IMR-90 (cell line): ENCODE results near the gene NOL4L.

Experiments
- ELK1 ChIP-seq: fragments of 150-350 bp; IDR thresholded peaks from 2 replicates; pipeline ENCODE4 v1.6.1; 2016; ENCODE audit warnings: low read depth, mild to moderate bottlenecking, low read length, moderate library complexity, borderline replicate concordance
- FOS ChIP-seq: fragments of 150-350 bp; IDR thresholded peaks from 2 replicates; pipeline ENCODE4 v1.6.1; 2016; ENCODE audit warnings: low read depth, low read length
- MAFK ChIP-seq: IDR thresholded peaks from 2 replicates; pipeline ENCODE4 v1.6.1; 2012; ENCODE audit warnings: low read depth, low read length, improper control_type of control experiment
- POLR2A ChIP-seq: IDR thresholded peaks from 2 replicates; pipeline ENCODE4 v1.6.1; 2012; ENCODE audit warnings: mild to moderate bottlenecking, low read depth, low read length
- SMC3 ChIP-seq: fragments of 150-350 bp; IDR thresholded peaks from 2 replicates; pipeline ENCODE4 v1.6.1; 2016; ENCODE audit warnings: low read depth, mild to moderate bottlenecking, antibody characterized with exemption, low read length, moderate library complexity
- TF ChIP-seq, protein P1 (sequence below): conservative IDR thresholded peaks from 2 replicates; pipeline ENCODE4 v1.5.1; 2012; ENCODE audit warnings: mild to moderate bottlenecking, low read depth, low read length, improper control_type of control experiment

GRCh38 chr20:32454164-32455145 is 130.7 kb downstream of the NOL4L start:
- TF ChIP-seq, protein P1, sequence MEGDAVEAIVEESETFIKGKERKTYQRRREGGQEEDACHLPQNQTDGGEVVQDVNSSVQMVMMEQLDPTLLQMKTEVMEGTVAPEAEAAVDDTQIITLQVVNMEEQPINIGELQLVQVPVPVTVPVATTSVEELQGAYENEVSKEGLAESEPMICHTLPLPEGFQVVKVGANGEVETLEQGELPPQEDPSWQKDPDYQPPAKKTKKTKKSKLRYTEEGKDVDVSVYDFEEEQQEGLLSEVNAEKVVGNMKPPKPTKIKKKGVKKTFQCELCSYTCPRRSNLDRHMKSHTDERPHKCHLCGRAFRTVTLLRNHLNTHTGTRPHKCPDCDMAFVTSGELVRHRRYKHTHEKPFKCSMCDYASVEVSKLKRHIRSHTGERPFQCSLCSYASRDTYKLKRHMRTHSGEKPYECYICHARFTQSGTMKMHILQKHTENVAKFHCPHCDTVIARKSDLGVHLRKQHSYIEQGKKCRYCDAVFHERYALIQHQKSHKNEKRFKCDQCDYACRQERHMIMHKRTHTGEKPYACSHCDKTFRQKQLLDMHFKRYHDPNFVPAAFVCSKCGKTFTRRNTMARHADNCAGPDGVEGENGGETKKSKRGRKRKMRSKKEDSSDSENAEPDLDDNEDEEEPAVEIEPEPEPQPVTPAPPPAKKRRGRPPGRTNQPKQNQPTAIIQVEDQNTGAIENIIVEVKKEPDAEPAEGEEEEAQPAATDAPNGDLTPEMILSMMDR, result no peak
- TF ChIP-seq FOS (no peak), POLR2A (no peak), ELK1 (no peak), SMC3 (no peak), MAFK (no peak)
